GM12891 (cell line): ENCODE results near the gene LCLAT1.

ENCODE experiments used
- POLR2AphosphoS5 ChIP-seq: IDR thresholded peaks from 2 replicates; pipeline ENCODE4 v1.6.1; 2011; ENCODE audit warnings: low read depth, low read length, control low read depth
- TAF1 ChIP-seq: IDR thresholded peaks from 2 replicates; pipeline ENCODE4 v1.6.1; 2011; ENCODE audit warnings: low read depth, low read length, control low read depth

- TF ChIP-seq POLR2AphosphoS5 (no peak), TAF1 (no peak)
Measured at GRCh38 chr2:30476636-30477035, 29.6 kb downstream of the LCLAT1 start.
